Ovary (tissue), 9 donors: ENCODE measurements around the gene GRAMD1B. TPM values are rescaled to one million over a fixed set of nuclear protein-coding genes. Genes with fewer than 3 reads are reported as not detected.
A peak's percentile ranks its signal among the peaks of the same experiment; 100 is the strongest.

ENCODE experiments used
- DNase-seq, 5 donors: peaks; one replicate each; pipeline ENCODE4 v3.0.0-alpha.2; 2019 to 2020
- H3K27ac ChIP-seq, 2 donors: fragments of 200-600 bp; one replicate each; pipeline versions ENCODE4 v1.5.1 to v1.8.0; 2019 to 2022
- H3K27me3 ChIP-seq: fragments of 200-600 bp; one replicate; pipeline ENCODE4 v1.8.0; 2022
- H3K36me3 ChIP-seq: fragments of 200-600 bp; sonication (generic); one replicate; pipeline ENCODE4 v1.5.1; 2019
- H3K4me1 ChIP-seq: one replicate; pipeline ENCODE4 v1.8.1; 2013; ENCODE audit warnings: mild to moderate bottlenecking, moderate library complexity; ENCODE audit not compliant: insufficient read depth
- H3K4me3 ChIP-seq: fragments of 200-600 bp; sonication (generic); one replicate; pipeline ENCODE4 v1.5.1; 2017
- H3K9me3 ChIP-seq, 2 donors: fragments of 200-600 bp in 1 of 2; sonication (generic) in 1 of 2; one replicate each; pipeline versions ENCODE4 v1.5.1 to v1.8.1; 2013 to 2019; ENCODE audit warnings: mild to moderate bottlenecking in 1 of 2, moderate library complexity in 1 of 2
- EP300 ChIP-seq: sonication (generic); formaldehyde crosslinking; IDR thresholded peaks from one replicate; pipeline ENCODE4 v1.6.1; 2017; ENCODE audit warnings: antibody characterized with exemption
- POLR2A ChIP-seq: fragments of 450-650 bp; IDR thresholded peaks from one replicate; pipeline ENCODE4 v1.6.1; 2017; ENCODE audit warnings: antibody characterized with exemption, mild to moderate bottlenecking, moderate library complexity
- WGBS, 3 donors: extraction: QIAGEN DNeasy Blood & Tissue Kit in 1 of 3; methylation state at CpG; one replicate each; pipeline versions ENCODE4 v1.1.5 to v1.1.7; 2013 to 2017; 5-methylcytosine and 5-hydroxymethylcytosine counted together
- intact Hi-C, 4 donors: fragments of 100-400 bp; cut with DNase I; formaldehyde crosslinking; loops; one replicate each; pipeline versions ENCODE4 v1.11.0 to v1.15.1; 2022 to 2023
- polyA plus RNA-seq, 2 donors: library from polyadenylated mRNA; stranded (reverse); fragments of 200-250 nt in 1 of 2; fragments of 350-450 nt in 1 of 2; fragmentation: Illumina TruSeq in 1 of 2; extraction: RNeasy Lipid Tissue Mini Kit (QIAGEN cat#74804) in 1 of 2; gene quantifications; one replicate each; pipeline ENCODE4 v1.2.3, GENCODE V29; 2013 to 2014
- total RNA-seq, 7 donors: library from RNA; depleted of rRNA in 2 of 7; stranded (reverse); fragments of >200 nt in 2 of 7; fragmentation: NEBNext Ultra II Directional in 3 of 7; extraction: Animal tissue kit (Norgen Biotek cat#: 25700) in 3 of 7; gene quantifications; one replicate each; pipeline versions ENCODE4 v1.1.0 to v1.2.4, GENCODE V29; 2016 to 2023
- TF ChIP-seq, protein P1 (sequence below), 3 donors: fragments of 450-650 bp in 2 of 3; fragments of 200-600 bp in 1 of 3; IDR thresholded peaks; one replicate each; pipeline versions ENCODE4 v1.5.1 to v1.8.0; 2016 to 2022; ENCODE audit warnings: antibody characterized with exemption in 3 of 3, mild to moderate bottlenecking in 1 of 3
- donor health status: DM: no; HTN: no; CAD: no; lungs with moderate emphysema.
- donor health status: DM: no; HTN: no; CAD: no.
- donor health status: Bipolar disorder and iron deficiency.
- donor health status: DM: yes; HTN: yes; CAD: no.
- donor health status: DM: no; HTN: no; CAD: no.
- donor health status: DM: yes; HTN: yes; CAD: no.

The GRAMD1B gene
- total and polyA plus RNA-seq, 9 donors, result 10.8 to 185 (median 25.4) TPM

DNA sequence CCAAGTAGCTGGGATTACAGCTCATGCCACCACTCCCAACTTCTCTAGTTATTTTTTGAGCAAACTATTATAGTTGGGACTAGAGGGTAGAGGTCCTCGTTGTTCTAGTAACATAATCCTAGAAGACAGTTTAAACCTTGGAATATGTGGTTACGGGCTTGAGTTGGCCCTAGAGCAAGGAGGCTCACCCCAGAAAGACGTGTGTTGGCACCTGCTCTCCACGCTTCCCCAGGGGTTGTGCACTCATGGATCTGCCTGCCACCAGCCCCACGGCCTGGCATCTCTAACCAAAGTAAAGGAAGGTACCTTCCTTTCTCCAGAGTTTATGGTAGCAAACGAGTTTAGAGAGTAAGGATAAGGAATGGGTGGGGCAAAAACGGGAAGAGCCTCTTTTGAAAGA, 145.4 kb downstream of the GRAMD1B start:
- Histone ChIP-seq H3K27ac (no peak overlapping the region), H3K9me3 (no peaks in the 10 kb centered on the region), H3K27me3 (no peaks in the 10 kb centered on the region), H3K4me1 (no peaks in the 10 kb centered on the region), H3K36me3 (no peaks in the 10 kb centered on the region), H3K4me3 (no peak overlapping the region)
- intact Hi-C loops, result loop anchor here in 2 of 4 donors (5.0 kb wide), 2 partner anchors 58 to 63 kb away; no protein-coding TSS in a partner anchor
- 84 to 86% (median 85%) methylated on average over 7 of the region's 7 CpGs for WGBS, 3 donors
- TF ChIP-seq EP300, result no peak
- TF ChIP-seq POLR2A, result no peak
- TF ChIP-seq, protein P1, sequence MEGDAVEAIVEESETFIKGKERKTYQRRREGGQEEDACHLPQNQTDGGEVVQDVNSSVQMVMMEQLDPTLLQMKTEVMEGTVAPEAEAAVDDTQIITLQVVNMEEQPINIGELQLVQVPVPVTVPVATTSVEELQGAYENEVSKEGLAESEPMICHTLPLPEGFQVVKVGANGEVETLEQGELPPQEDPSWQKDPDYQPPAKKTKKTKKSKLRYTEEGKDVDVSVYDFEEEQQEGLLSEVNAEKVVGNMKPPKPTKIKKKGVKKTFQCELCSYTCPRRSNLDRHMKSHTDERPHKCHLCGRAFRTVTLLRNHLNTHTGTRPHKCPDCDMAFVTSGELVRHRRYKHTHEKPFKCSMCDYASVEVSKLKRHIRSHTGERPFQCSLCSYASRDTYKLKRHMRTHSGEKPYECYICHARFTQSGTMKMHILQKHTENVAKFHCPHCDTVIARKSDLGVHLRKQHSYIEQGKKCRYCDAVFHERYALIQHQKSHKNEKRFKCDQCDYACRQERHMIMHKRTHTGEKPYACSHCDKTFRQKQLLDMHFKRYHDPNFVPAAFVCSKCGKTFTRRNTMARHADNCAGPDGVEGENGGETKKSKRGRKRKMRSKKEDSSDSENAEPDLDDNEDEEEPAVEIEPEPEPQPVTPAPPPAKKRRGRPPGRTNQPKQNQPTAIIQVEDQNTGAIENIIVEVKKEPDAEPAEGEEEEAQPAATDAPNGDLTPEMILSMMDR (IDR thresholded peaks at IDR 0.05), result no peak
- no peak for DNase-seq

DNA sequence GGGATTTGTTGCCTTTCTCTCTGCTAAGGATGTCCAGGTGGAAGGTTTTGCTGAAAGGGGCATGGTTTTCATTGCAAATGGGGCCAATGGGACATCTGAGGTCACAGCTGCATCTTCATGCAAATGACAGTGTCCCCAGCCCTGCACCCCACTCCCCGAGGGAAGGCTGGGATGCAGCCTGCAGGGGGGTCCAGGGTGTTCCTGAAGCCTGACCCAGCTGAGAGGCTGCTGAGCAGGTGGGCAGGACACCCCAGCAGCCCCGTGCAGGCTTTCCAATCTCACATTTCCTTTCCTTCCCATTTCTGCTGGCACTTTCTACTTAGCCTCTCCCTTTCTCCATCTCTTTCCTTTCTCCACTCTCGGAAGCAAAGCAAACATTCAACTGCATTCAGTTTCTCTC, 146.0 kb downstream of the GRAMD1B start:
- no peak for TF ChIP-seq EP300
- TF ChIP-seq POLR2A, result no peak
- TF ChIP-seq, protein P1 (IDR thresholded peaks at IDR 0.05), result no peak
- no peaks in the 10 kb centered on the region for H3K36me3 ChIP-seq
- no peaks in the 10 kb centered on the region for H3K27me3 ChIP-seq
- no peak overlapping the region for H3K27ac ChIP-seq
- H3K9me3 ChIP-seq, result no peaks in the 10 kb centered on the region
- no peaks in the 10 kb centered on the region for H3K4me1 ChIP-seq
- no peak for DNase-seq
- no peak overlapping the region for H3K4me3 ChIP-seq
- intact Hi-C loops, result loop anchor here in 2 of 4 donors (5.0 kb wide), 2 partner anchors 59 to 64 kb away; no protein-coding TSS in a partner anchor
- WGBS, 3 donors, result 36 to 41% (median 39%) methylated on average over 3 of the region's 3 CpGs

DNA sequence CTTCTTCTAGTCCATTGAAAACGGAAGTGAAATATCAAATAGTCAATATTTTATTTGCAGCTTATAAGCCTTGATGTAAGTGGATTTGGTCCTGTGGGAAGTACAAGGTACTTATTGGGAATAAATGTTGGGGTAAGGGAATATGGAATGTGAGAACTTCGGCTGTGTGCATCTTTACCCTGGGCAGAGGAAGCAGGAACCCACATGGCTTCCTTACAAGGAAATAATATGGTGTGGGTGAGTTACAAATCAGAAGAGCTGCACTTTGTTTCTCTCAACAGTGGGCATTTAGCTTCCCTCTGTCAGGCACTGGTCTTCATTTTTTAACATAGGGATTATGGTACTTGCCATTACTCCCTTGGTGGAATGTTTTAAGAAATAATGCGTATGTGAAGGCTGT, 146.4 kb downstream of the GRAMD1B start:
- Histone ChIP-seq H3K4me1 (no peaks in the 10 kb centered on the region), H3K36me3 (no peaks in the 10 kb centered on the region), H3K9me3 (no peaks in the 10 kb centered on the region), H3K4me3 (no peak overlapping the region), H3K27ac (no peak overlapping the region), H3K27me3 (no peaks in the 10 kb centered on the region)
- 12 to 18% (median 14%) methylated on average over 3 of the region's 3 CpGs for WGBS, 3 donors
- TF ChIP-seq EP300, result no peak
- TF ChIP-seq, protein P1 (IDR thresholded peaks at IDR 0.05), result no peak
- no peak for TF ChIP-seq POLR2A
- DNase-seq, result no peak
- intact Hi-C loops, result loop anchor here in 2 of 4 donors (5.0 kb wide), 2 partner anchors 59 to 64 kb away; no protein-coding TSS in a partner anchor

DNA sequence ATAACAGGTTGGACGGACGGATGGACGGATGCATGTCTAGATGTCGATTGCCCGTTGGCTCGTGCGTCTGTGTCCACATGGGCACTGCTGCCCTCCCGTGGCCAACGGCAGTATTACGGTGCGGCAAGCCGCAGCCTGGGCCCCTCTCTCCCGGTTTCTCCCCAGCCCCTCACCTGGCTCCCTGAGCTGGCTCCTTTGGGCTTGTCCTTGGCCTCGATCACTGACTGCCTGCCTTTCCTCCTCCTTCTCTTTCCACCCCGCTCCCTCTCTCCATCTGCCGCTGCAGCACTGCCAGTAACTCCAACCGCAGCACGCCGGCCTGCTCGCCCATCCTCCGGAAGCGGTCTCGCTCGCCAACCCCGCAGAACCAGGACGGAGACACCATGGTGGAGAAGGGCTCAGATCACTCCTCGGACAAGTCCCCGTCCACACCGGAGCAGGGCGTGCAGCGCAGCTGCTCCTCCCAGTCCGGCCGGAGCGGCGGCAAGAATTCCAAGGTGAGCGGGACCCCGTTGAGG, 147.1 kb downstream of the GRAMD1B start:
- Histone ChIP-seq H3K27ac (no peak overlapping the region), H3K9me3 (no peaks in the 10 kb centered on the region)
- intact Hi-C loops, result loop anchor here in 2 of 4 donors (5.0 kb wide), 2 partner anchors 60 to 65 kb away; no protein-coding TSS in a partner anchor

More for the DNA sequence above, 147.1 kb downstream of the GRAMD1B start:
- TF ChIP-seq POLR2A, result no peak
- TF ChIP-seq, protein P1 (IDR thresholded peaks at IDR 0.05), result peak; percentile 85 to 90 (median 88)
- TF ChIP-seq EP300, result no peak
- Histone ChIP-seq H3K27me3 (no peaks in the 10 kb centered on the region), H3K36me3 (no peaks in the 10 kb centered on the region), H3K4me1 (no peaks in the 10 kb centered on the region), H3K4me3 (no peak overlapping the region)
- WGBS, 3 donors, result 46 to 49% (median 49%) methylated on average over 37 of the region's 37 CpGs
- DNase-seq, result peak; percentile 68 to 87 (median 82)
